HPDE6-E6E7 (cell line): Measurements from ENCODE around the gene IL13RA1.
"Not testable (repeated sequence)": the region's sequence is repeated elsewhere in the genome, so short reads cannot be mapped to it uniquely, and the experiment has no call there.

Source experiments
- DNase-seq: peaks from one replicate; pipeline ENCODE4 v3.0.0; 2011; ENCODE audit warnings: missing footprints; ENCODE audit errors: extremely low spot score

IL13RA1 gene

DNA sequence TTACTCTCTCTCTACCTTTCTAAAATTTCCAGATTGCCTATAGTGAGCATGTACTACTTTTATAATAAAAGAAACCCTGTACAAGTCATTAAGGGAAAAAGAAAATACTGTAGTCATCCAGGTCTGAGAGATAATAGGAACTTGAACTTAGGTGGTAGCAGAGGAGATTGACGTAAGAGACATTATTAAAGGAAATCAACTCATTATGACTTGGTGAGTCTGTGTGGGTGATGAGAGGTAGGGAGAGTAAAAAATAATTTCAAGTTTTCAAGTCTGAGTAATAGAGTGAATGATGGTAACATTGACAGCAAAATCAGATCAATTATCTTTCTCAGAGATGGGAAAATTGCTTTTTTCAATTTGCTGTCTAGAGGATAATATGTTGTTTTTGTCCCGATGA lies 52.2 kb downstream of the IL13RA1 start:
- no peak for DNase-seq

DNA sequence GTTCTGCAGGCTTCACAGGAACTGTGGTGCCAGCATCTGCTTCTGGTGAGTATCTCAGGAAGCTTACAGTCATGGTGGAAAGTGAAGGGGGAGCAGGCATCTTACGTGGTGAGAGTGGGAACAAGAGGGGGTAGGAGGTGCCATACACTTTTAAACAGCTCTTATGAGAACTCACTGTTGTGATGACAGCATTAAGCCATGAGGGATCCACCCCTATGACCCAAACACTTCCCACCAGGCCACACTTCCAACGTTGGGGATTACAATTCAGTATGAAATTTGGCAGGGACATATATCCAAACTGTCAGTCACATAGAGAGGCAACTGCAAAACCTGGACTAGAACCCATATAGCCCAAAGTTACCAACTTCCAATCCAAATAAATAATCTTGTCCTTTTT lies 53.1 kb downstream of the IL13RA1 start:
- no peak for DNase-seq

DNA sequence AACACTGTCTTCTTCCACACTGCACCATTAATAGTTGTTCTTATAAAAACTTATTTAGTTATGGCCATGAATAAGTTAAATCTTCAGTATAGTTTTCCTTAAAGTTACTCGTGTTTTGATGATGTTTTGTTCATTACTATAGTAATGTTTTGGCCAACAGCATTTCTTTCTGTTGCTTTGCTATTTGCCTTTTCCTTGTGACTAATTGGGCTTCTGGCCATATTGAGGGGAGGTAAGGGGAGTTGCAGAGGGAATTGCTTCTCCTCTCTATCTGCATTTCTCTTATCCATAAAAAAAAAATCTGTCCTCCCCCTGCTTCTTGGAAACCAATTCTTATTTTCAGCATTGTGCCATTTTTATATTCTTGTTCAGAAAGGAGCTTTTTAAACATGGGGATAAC lies 53.5 kb downstream of the IL13RA1 start:
- DNase-seq: no peak

DNA sequence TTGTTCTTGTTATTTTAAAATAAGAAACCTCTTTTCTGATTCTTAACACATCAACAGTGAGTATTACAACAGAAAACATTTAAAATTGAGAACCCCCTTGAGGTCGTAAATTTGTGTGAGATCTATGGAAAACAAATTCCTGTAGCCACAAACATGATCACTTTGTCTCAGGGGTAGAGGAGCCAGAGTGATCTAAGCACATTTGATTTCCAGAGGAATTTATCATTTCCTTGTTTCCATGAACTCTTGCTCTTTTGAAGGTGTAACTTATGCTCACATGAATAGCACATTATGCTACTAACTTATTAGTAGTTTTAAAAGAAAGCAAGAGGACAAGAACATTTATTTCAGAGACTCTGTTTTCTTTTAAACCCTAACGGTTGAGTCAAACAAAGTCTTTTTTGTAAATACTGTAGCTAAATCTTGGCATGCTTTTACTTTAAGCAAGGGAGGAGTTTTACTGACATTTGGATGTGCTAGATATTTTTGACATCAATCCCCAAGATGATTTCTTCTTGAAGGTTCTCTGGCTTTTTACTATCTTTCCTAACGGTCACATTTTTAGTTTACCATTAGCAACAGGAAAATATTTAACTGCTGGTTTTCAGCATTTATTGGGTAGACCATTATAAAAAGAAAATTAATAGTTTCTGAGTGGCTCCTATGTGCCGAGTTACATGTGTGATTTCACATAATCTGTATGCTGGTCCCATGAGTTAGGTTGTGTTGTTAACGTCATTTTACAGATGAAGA lies 68.3 kb downstream of the IL13RA1 start:
- DNase-seq: no peak

DNA sequence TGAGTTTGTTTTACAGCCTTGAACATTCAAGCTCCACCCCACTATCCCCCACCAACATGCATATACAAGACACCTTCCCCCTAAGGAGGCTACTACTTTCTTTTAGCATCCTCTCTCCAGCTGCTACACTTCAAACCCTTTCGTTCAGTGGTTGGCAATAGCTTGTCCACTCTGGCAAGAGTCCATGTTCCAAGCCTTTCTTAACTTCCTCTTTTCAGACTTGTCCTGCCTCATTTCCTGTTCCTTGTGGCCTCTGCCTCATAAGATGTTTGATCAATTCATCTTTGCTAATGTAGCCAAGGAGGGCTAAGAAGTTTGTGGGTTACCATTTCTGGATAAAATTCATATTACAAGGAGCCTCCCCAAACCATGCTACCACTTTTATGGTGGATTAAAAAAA lies 75.5 kb downstream of the IL13RA1 start:
- no peak for DNase-seq

DNA sequence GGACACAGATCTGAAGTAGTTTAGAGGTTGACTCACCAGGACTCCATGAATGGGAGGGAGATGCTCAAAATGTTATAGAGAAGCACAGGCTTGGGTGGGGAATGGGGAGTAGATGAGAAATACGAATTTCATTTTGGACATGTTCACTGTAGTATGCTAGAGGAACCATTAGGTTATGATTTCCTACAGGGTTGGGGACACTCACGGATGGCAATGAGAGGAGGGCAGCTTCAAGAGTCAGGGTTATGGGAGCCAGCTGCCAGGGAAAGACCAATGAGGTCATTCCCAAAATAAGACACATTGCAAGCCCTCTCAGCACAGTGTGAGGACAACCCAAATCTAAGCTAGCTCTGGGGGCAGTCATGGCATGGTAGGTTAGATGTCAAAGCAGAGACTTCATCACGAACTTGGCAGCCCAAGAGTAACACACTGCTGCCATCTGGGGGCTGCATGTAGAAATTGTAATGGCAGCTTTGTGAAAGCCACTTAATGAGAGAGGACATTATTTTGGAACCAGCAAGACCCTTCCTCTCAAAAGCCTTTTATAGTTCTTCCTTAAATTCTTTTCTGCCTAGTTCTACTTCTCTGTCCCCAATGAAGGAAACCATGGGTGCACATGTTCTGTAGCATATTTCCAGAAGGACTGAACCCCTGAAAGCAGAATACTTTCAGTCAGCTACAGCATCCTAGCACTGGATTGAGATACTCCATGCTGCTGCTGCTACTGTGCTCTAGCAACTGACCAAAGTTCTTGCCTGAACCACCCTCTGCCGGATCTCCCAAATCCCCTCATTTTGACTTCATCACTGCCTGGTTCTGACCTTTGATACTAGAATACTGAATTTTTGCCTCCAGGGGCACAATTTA lies 80.0 kb downstream of the IL13RA1 start:
- peak; percentile 11 for DNase-seq

DNA sequence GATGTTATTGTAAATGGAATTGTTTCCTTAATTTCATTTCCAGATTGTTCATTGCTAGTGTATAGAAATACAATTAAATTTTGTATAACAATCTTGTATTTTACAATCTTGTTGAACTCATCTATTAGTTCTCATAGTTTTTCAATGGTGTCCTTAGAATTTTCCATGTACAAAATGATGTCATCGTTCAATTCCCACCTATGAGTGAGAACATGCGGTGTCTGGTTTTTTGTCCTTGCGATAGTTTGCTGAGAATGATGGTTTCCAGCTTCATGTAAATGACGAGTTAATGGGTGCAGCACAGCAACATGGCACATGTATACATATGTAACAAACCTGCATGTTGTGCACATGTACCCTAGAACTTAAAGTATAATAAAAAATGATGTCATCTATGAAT lies 89.9 kb downstream of the IL13RA1 start:
- not testable (repeated sequence) for DNase-seq

DNA sequence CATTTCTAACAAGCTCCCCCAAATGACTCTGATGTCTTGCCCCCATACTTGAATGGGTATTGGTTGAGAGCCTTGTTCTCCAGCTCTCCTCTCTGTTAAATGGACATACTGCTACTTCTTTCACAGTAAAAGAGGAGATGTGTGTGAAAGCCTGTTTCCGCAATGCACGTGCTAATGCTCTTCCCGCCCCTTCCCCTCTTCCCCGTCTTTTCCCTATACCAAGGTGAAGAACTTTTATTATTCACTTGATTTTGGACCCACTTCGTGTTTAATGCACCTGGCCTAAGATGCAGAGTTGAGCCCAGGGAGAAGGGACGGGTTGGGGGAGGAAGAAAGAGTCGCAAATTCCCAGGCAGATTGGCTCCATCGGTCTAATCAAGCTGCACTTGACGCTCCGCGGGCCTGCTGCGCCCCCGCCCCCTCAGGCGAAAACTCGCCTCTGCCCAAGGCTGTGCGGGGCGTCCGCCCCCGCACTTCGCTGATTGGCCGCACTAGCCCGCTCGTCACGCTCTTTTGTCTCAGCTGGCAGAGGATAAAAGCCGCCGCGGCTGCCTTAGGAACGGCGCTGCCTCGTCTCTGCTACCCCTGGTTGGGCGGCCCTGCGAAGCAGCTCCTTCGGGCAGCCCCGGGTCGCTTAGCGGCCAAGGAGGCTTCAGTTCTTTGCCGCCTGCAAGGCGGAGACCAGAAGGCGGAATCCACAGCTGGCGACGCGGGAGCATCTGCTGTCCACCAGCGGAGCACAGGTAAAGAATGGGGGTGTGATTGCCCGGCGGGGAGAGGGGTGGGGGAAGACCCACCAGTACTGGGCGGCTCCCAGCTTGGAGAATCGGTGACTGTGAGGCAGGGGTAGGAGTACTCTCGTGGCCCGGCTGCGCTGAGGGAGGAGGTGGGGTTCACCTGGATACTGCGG lies 96.1 kb downstream of the IL13RA1 start, which contains the start of gene ZCCHC12:
Gene ZCCHC12 (plus strand): TSS at position 562 of the 910 bp plus-strand sequence. CDS start 1,421 bp downstream, outside the sequence.
- DNase-seq: no peak

DNA sequence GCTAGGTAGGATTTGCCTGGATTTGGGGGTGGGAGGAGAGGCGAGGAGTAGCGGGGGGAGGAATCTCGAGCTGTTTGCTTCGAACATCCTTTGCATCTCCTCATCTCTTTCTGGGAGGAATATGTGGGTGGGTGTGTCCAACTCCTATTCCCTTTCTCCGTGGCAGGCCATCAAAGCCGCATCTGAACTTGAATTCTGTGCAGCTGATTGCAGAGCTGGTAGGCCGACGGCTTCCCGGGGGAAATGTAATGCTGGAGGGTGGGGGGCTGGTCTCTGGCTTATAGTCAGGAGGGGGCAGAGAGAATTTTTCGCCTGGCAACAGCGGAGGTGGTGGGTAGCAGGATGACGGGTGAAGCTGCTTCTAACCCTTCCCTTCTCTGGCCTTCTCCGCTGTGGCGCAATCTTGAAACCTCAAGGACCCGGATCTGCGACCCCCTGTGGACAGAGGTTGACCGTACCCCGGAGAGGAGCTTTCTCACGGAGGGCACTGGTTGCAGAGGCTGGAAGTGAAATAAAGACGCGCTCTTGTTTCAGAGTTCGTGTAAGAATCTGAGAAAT lies 96.8 kb downstream of the IL13RA1 start:
- no peak for DNase-seq

DNA sequence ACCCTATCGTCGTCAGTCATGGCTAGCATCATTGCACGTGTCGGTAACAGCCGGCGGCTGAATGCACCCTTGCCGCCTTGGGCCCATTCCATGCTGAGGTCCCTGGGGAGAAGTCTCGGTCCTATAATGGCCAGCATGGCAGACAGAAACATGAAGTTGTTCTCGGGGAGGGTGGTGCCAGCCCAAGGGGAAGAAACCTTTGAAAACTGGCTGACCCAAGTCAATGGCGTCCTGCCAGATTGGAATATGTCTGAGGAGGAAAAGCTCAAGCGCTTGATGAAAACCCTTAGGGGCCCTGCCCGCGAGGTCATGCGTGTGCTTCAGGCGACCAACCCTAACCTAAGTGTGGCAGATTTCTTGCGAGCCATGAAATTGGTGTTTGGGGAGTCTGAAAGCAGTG lies 97.8 kb downstream of the IL13RA1 start:
- no peak for DNase-seq

DNA sequence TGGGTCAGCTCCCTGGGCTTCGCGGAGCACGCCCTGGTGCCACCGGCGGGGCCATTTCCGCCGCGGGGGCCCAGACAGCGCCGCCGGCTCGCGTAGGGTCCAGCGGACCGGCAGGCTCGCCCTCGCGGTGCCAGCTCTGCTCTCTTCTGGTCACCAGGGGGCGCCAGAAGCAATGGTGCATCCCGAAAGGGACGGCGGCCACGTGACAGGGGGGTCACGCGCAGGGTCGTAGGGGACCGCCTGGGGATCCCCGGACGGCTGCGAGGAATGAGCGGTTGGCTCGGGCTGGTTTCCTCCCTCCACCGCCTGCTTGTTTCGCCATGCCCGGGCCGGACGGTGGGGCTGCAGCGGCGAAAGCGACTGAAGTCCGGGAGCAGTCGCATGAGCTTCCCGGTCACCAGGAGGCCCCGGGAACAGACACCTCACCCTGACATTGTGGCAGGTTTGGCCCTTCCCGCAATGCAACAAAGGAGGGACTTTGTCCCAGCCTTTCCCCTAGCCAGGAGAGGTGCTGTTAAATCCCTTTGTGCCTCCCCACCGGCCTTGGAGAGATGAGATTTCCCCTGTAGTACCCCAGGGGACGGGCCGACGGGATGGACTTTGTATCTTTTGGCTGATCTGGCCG lies 112.0 kb downstream of the IL13RA1 start:
- no peak for DNase-seq
